ENCODE data around the gene AFF3. TPM values are rescaled to one million over a fixed set of nuclear protein-coding genes. Genes with fewer than 3 reads are reported as not detected.

Gene AFF3
- total RNA-seq, 1 experiment from 2014 or later, result not detected

- Histone ChIP-seq H3K27me3 (ENCODE audit: insufficient read depth, low read depth) (peaks cover 94% of the 10 kb centered on the region), H3K9me2 (ENCODE audit: insufficient read depth) (no peaks in the 10 kb centered on the region), H3K79me2 (ENCODE audit: low read depth) (no peaks in the 10 kb centered on the region), H4K20me1 (ENCODE audit: insufficient read depth) (no peaks in the 10 kb centered on the region), H3K36me3 (ENCODE audit: low read depth) (no peaks in the 10 kb centered on the region), H3K4me3 (no peak overlapping the region), H3K9me3 (ENCODE audit: insufficient read depth, low read depth) (no peaks in the 10 kb centered on the region), H3K4me2 (no peak overlapping the region), H3K4me1 (replicated peaks; ENCODE audit: insufficient read depth) (no peaks in the 10 kb centered on the region), H3K27ac (no peak overlapping the region), H3F3A (ENCODE audit: insufficient read depth, low read depth) (no peaks in the 10 kb centered on the region), H2AFZ (no peak overlapping the region)
- ChIA-PET POLR2A (ENCODE audit: unreplicated experiment) (no interaction called here), CTCF (no interaction called here)
- BruUV-seq (replicated peaks), result no TSS peak
- TF ChIP-seq EZH2 (IDR thresholded peaks at IDR 0.05; ENCODE audit: low read depth) (no peak), CTCF (conservative IDR thresholded peaks at IDR 0.05) (no peak)
- no peak for DNase-seq
- intact Hi-C loops (cut with micrococcal nuclease; ENCODE audit: unreplicated experiment), result no loop called here
These were observed 548.5 kb downstream of the AFF3 start for GRCh38 chr2:99593692-99594427.

GRCh38 chr2:99576775-99577174, 565.6 kb downstream of the AFF3 start:
- no TSS peak for BruUV-seq (replicated peaks)
- no peaks in the 10 kb centered on the region for H3K9me3 ChIP-seq (ENCODE audit: insufficient read depth, low read depth)
- intact Hi-C loops (cut with micrococcal nuclease; ENCODE audit: unreplicated experiment), result no loop called here

GRCh38 chr2:99573634-99574251, 568.6 kb downstream of the AFF3 start:
- intact Hi-C loops (cut with micrococcal nuclease; ENCODE audit: unreplicated experiment), result no loop called here
- H3K9me3 ChIP-seq (ENCODE audit: insufficient read depth, low read depth), result no peaks in the 10 kb centered on the region
- TF ChIP-seq EZH2 (IDR thresholded peaks at IDR 0.05; ENCODE audit: low read depth) (0 out of 2 replicates have a peak, but pooled peaks have one; percentile 39), CTCF (conservative IDR thresholded peaks at IDR 0.05) (no peak)
- H3F3A ChIP-seq (ENCODE audit: insufficient read depth, low read depth), result no peaks in the 10 kb centered on the region
- H3K4me1 ChIP-seq (replicated peaks; ENCODE audit: insufficient read depth), result no peaks in the 10 kb centered on the region
- H4K20me1 ChIP-seq (ENCODE audit: insufficient read depth), result no peaks in the 10 kb centered on the region
- peaks cover 98% of the 10 kb centered on the region for H3K27me3 ChIP-seq (ENCODE audit: insufficient read depth, low read depth)
- H2AFZ ChIP-seq, result no peak overlapping the region
- no peaks in the 10 kb centered on the region for H3K36me3 ChIP-seq (ENCODE audit: low read depth)
- ChIA-PET CTCF (no interaction called here), POLR2A (ENCODE audit: unreplicated experiment) (interaction anchor here (0.7 kb wide), 1 partner anchor 1687 kb away, joined by 5 read pairs; no protein-coding TSS in a partner anchor)
- DNase-seq, result no peak
- H3K4me3 ChIP-seq, result no peak overlapping the region
- no peak overlapping the region for H3K27ac ChIP-seq
- H3K9me2 ChIP-seq (ENCODE audit: insufficient read depth), result no peaks in the 10 kb centered on the region
- H3K79me2 ChIP-seq (ENCODE audit: low read depth), result no peaks in the 10 kb centered on the region
- no TSS peak for BruUV-seq (replicated peaks)
- no peak overlapping the region for H3K4me2 ChIP-seq

More at GRCh38 chr2:99576775-99577174, 565.6 kb downstream of the AFF3 start:
- peaks cover 96% of the 10 kb centered on the region for H3K27me3 ChIP-seq (ENCODE audit: insufficient read depth, low read depth)
- no peak overlapping the region for H3K27ac ChIP-seq
- DNase-seq, result no peak
- no peak overlapping the region for H3K4me3 ChIP-seq
- no peaks in the 10 kb centered on the region for H3K36me3 ChIP-seq (ENCODE audit: low read depth)
- H4K20me1 ChIP-seq (ENCODE audit: insufficient read depth), result no peaks in the 10 kb centered on the region
- H3K9me2 ChIP-seq (ENCODE audit: insufficient read depth), result no peaks in the 10 kb centered on the region
- no peak overlapping the region for H2AFZ ChIP-seq
- no peaks in the 10 kb centered on the region for H3K4me1 ChIP-seq (replicated peaks; ENCODE audit: insufficient read depth)
- ChIA-PET POLR2A (ENCODE audit: unreplicated experiment) (no interaction called here), CTCF (no interaction called here)
- TF ChIP-seq EZH2 (IDR thresholded peaks at IDR 0.05; ENCODE audit: low read depth) (no peak), CTCF (conservative IDR thresholded peaks at IDR 0.05) (no peak)
- H3K4me2 ChIP-seq, result no peak overlapping the region
- H3K79me2 ChIP-seq (ENCODE audit: low read depth), result no peaks in the 10 kb centered on the region
- H3F3A ChIP-seq (ENCODE audit: insufficient read depth, low read depth), result no peaks in the 10 kb centered on the region

Data from PC-9 (cell line).